Measurements from ENCODE around the gene PDZD4. TPM values are rescaled to one million over a fixed set of nuclear protein-coding genes. Genes with fewer than 3 reads are reported as not detected.

Gene PDZD4
- polyA plus RNA-seq, 3 donors = 6.8 to 7.1 (median 6.9) TPM

GRCh38 chrX:153792368-153792767 is 38.0 kb downstream of the PDZD4 start:
- DNase-seq (ENCODE audit: low read depth in 3 of 3, low spot score in 2 of 3) = no peak

DNA sequence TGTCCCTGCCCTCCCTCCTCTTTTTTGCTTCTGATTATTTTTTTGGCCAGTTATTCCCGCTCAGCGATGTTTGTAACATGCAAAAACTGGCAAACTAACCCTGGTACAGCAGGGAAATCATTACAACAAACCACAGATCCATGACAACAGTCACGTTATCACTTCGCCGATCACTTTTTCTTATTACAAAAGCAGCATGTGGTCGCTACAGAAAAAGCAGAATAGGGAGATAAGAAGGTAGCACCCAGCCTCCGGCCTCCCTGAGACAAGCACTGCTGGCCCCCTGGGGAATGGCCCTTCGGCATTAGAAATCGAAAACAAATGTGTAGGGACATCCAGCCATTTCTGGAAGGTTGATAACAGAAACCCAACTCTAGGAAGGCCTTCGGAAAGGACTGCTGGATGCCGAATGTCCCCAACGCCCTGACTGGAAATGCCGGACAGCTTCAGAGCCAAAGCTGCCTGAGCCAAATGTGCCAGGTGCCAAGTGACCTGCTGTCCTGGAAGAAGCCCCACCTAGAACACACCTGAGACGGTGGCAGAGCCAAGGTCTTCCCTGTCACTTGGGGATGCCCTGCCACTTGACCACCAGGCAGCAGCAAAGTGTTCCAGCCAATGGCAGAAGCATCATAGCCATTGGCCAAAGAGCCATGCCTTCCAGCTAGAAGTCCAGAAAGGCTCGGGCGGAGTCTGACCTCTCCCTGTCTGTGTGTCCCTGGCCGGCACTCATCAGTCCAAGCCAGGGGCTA is 39.1 kb downstream of the PDZD4 start:
- DNase-seq (ENCODE audit: low read depth in 3 of 3, low spot score in 2 of 3) = no peak

DNA sequence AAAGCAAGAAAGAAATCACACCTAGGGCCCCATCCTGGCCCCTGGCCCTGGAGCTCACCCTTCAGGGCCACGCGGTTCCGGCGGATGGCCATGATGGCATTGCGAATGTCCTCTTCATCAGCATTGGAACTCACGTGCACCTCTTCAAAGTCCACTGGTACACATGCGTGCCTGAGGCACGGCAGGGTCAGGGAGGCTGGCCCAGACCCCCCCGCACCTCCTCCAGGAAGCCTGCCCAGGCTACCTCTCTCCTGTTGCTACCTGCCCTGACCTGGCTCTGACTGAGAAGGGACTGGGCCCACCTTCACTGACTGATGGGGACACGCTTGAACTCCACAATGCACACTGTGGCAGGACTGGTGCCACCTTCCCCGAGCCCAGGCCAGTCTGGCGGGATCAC is 40.7 kb downstream of the PDZD4 start:
- DNase-seq (ENCODE audit: low read depth in 3 of 3, low spot score in 2 of 3) = no peak

GRCh38 chrX:153786669-153787068 is 43.7 kb downstream of the PDZD4 start:
- DNase-seq (ENCODE audit: low read depth in 3 of 3, low spot score in 2 of 3) = no peak

DNA sequence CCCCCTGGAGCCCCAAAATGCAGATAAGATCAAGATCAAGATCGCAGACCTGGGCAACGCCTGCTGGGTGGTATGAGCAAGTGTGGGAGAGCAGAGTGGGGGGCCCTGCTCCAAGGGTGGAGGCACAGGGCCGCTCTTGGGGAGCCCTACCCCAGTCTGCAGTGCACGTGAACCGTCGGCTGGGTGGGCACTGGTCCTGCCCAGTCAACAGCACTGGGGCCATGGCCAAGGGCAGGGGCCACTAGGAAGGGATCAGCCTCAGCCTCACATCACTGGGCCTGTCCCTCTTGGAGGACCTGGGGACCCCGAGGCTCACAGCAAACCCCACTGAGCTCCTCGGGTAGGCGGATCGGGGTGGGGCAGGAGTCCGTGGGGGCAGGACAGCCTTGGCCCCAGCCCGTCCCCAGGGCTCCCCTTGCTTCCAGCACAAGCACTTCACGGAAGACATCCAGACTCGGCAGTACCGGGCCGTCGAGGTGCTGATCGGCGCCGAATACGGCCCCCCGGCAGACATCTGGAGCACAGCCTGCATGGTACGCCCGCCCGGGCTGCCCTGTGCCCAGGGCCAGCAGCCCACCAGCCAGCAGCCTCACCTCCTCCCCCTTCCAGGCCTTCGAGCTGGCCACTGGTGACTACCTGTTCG is 45.9 kb downstream of the PDZD4 start:
- no peak for DNase-seq (ENCODE audit: low read depth in 3 of 3, low spot score in 2 of 3)

GRCh38 chrX:153783378-153784013 is 46.8 kb downstream of the PDZD4 start:
- DNase-seq (ENCODE audit: low read depth in 3 of 3, low spot score in 2 of 3) = no peak

DNA sequence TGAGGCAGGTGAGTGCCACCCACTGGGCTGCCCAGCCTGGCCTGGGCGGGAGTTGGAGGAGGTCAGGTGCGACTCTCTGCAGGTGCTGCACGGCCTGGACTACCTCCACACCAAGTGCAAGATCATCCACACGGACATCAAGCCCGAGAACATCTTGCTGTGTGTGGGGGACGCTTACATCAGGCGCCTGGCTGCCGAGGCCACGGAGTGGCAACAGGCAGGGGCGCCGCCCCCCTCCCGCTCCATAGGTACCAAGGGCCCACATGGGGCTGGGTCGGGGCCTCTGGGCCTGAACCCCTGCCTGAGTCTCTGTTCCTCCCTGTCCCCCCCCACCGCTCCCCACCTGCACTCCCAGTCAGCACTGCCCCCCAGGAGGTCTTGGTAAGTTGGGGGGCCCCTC is 47.5 kb downstream of the PDZD4 start:
- DNase-seq (ENCODE audit: low read depth in 3 of 3, low spot score in 2 of 3) = no peak

DNA sequence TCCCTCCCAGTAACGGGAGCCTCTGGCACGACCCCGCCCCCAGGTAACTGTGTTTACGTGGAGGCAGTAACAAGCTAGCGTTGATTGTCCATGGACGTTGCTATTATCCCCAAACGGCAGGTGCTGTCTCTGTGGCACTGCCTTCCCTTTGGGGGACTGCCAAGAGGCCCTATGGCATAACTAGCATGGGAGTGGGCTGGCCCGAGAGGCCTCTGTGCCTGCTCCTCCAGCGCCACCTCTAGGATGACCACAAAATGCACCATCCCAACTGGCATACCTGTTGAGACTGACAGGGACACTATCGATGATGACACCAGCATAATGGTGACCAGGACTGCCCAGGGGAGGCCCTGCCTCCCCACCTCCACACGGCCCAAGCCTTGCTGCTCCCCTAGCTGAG is 48.0 kb downstream of the PDZD4 start:
- DNase-seq (ENCODE audit: low read depth in 3 of 3, low spot score in 2 of 3) = no peak

- DNase-seq (ENCODE audit: low read depth in 3 of 3, low spot score in 2 of 3) = no peak
These were observed 48.8 kb downstream of the PDZD4 start for GRCh38 chrX:153781428-153782047.

DNA sequence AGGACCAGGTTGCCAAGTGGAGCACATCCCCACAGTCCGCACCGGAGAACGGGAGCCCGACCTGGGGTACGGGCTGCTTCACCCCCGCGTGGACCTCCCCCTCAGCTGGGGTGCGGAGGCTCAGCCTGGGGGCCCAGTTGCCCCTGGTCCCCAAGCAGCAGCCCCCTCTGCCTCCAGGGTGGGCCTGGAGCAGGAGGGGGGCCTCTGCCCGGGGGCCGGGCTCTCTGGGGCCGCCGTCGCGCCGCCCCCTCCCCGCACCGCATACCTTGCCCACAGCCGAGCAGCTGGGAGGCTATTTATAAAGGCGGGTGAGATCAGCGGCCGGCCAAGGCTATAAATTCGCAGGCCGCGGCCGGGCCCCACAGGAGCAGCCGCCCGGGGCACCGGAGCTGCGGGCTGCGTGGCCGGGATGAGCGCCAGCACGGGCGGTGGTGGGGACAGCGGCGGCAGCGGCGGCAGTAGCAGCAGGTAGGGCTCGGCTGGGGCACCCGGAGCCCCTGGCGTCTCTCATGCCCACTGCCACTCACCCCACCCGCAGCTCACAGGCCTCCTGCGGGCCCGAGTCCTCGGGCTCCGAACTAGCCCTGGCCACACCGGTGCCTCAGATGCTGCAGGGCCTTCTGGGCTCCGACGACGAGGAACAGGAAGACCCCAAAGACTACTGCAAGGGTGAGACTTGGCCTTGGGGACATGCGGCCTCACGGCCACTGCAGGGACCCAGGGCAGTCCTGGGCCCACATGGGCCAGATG is 49.5 kb downstream of the PDZD4 start, which contains the start of gene SRPK3:
Gene SRPK3 (plus strand): TSS at position 364 of the 750 bp plus-strand sequence. CDS start 46 bp downstream, at position 410.
- DNase-seq (ENCODE audit: low read depth in 3 of 3, low spot score in 2 of 3) = no peak

GRCh38 chrX:153779891-153780677 is 50.3 kb downstream of the PDZD4 start:
- DNase-seq (ENCODE audit: low read depth in 3 of 3, low spot score in 2 of 3) = no peak

DNA sequence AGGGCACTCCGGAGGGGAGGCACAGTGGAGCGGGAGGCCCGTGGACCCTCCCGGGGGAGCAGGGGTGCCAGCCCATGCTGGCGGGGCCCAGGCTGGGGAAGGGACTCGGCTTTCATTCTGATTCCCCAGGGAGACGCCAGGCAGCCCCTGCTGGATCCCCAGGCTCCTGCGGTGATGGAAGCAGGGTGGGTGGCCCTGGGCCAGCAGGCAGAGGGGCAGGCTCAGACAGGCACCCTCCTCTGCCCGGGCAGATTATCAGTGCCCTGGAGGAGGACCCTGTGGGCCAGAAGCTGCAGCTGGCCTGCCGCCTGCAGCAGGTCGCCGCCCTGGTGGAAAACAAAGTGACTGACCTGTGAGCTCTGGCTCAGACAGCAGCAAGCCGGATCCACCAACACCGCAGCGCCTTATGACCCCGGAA is 51.7 kb downstream of the PDZD4 start:
- no peak for DNase-seq (ENCODE audit: low read depth in 3 of 3, low spot score in 2 of 3)

DNA sequence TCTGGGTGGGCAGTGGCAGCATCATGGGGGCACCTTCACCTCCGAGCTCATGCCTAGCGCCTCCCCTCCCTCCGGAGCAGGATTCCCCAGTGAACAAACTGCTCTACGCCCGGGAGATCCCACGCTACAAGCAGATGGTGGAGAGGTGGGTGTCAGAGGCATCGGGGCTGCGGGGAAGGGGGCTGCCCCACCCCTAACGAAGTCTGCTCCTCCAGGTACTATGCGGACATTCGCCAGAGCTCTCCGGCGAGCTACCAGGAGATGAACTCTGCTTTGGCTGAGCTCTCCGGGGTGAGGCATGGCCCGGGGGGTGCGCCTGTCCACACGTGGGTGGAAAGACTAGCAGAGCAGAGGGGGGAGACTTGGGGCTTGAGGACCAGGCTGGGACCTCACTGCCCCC is 52.2 kb downstream of the PDZD4 start:
- no peak for DNase-seq (ENCODE audit: low read depth in 3 of 3, low spot score in 2 of 3)

DNA sequence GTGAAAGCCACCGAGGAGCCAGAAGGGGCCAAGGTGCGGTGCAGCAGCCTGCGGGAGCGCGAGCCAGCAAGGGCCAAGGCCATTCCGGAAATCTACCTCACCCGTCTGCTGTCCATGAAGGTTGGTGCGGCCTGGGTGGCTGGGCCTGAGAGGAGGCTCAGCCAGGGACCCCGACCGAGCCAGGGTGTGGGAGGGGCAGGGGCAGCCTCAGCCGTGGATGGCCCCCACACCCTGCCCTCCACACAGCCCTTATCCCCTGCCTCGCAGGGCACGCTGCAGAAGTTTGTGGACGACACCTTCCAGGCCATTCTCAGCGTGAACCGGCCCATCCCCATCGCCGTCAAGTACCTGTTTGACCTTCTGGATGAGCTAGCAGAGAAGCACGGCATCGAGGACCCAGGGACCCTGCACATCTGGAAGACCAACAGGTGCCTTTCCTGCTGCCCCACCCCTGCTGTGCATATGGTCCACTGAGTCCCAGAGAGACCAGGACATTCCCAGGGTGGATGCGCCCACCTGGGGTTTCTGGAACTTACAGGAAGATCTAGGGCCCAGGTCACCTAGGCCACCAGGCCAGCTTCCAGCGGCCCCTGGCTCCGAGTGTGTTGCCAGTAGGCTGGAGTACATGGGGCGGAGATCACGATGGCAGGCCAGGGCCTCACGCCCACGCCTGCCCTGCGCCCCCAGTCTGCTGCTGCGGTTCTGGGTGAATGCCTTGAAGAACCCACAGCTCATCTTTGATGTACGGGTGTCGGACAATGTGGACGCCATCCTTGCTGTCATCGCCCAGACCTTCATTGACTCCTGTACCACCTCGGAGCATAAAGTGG is 52.9 kb downstream of the PDZD4 start:
- DNase-seq (ENCODE audit: low read depth in 3 of 3, low spot score in 2 of 3) = no peak

GRCh38 chrX:153776611-153777045 is 53.7 kb downstream of the PDZD4 start:
- no peak for DNase-seq (ENCODE audit: low read depth in 3 of 3, low spot score in 2 of 3)

GRCh38 chrX:153776120-153776599 is 54.2 kb downstream of the PDZD4 start:
- DNase-seq (ENCODE audit: low read depth in 3 of 3, low spot score in 2 of 3) = no peak

- no peak for DNase-seq (ENCODE audit: low read depth in 3 of 3, low spot score in 2 of 3)
These were observed 54.8 kb downstream of the PDZD4 start for GRCh38 chrX:153775293-153776119.

All from right renal cortex interstitium (tissue), 3 donors.